Measurements from ENCODE around the gene NR2C2. TPM values are rescaled to one million over a fixed set of nuclear protein-coding genes. Genes with fewer than 3 reads are reported as not detected.

NR2C2 gene
- 18.0 TPM for polyA plus RNA-seq (2012; ENCODE audit: insufficient read length, low read depth)

GRCh38 chr3:14947100-14947885 is at the start of gene NR2C2:
Gene NR2C2, plus strand, starts transcription at chr3:14947583. Its CDS starts 56,332 bp downstream, at chr3:15003915.
- no peak for TF ChIP-seq REST (IDR thresholded peaks at IDR 0.05; ENCODE audit: insufficient read depth in 1 of 2, low read depth in 2 of 2, low read length in 2 of 2)
- peak; percentile 13 for TF ChIP-seq FOXP2 (optimal IDR thresholded peaks at IDR 0.05; ENCODE audit: borderline replicate concordance, extremely low read depth, extremely low read length, insufficient read depth)
- no peak for TF ChIP-seq TAF1 (IDR thresholded peaks at IDR 0.05; ENCODE audit: borderline replicate concordance, insufficient read depth, low read length)
- peak; percentile 53 for TF ChIP-seq POLR2AphosphoS5 (IDR thresholded peaks at IDR 0.05; ENCODE audit: low read depth, low read length)
- no peak for TF ChIP-seq SIN3A (IDR thresholded peaks at IDR 0.05; ENCODE audit: borderline replicate concordance, insufficient read depth, low read length)

- no peak for TF ChIP-seq POLR2AphosphoS5 (IDR thresholded peaks at IDR 0.05; ENCODE audit: low read depth, low read length)
- no peak for TF ChIP-seq FOXP2 (optimal IDR thresholded peaks at IDR 0.05; ENCODE audit: borderline replicate concordance, extremely low read depth, extremely low read length, insufficient read depth)
- TF ChIP-seq REST (IDR thresholded peaks at IDR 0.05; ENCODE audit: insufficient read depth in 1 of 2, low read depth in 2 of 2, low read length in 2 of 2): no peak
- TF ChIP-seq TAF1 (IDR thresholded peaks at IDR 0.05; ENCODE audit: borderline replicate concordance, insufficient read depth, low read length): no peak
- no peak for TF ChIP-seq SIN3A (IDR thresholded peaks at IDR 0.05; ENCODE audit: borderline replicate concordance, insufficient read depth, low read length)
Measured at GRCh38 chr3:14898929-14899328, 48.5 kb upstream of the NR2C2 start.

- TF ChIP-seq REST (IDR thresholded peaks at IDR 0.05; ENCODE audit: insufficient read depth in 1 of 2, low read depth in 2 of 2, low read length in 2 of 2) (no peak), TAF1 (IDR thresholded peaks at IDR 0.05; ENCODE audit: borderline replicate concordance, insufficient read depth, low read length) (no peak), FOXP2 (optimal IDR thresholded peaks at IDR 0.05; ENCODE audit: borderline replicate concordance, extremely low read depth, extremely low read length, insufficient read depth) (no peak), POLR2AphosphoS5 (IDR thresholded peaks at IDR 0.05; ENCODE audit: low read depth, low read length) (no peak), SIN3A (IDR thresholded peaks at IDR 0.05; ENCODE audit: borderline replicate concordance, insufficient read depth, low read length) (no peak)
Measured at GRCh38 chr3:14899993-14900618, 47.3 kb upstream of the NR2C2 start.

- TF ChIP-seq REST (IDR thresholded peaks at IDR 0.05; ENCODE audit: insufficient read depth in 1 of 2, low read depth in 2 of 2, low read length in 2 of 2) (no peak), TAF1 (IDR thresholded peaks at IDR 0.05; ENCODE audit: borderline replicate concordance, insufficient read depth, low read length) (no peak), POLR2AphosphoS5 (IDR thresholded peaks at IDR 0.05; ENCODE audit: low read depth, low read length) (no peak), FOXP2 (optimal IDR thresholded peaks at IDR 0.05; ENCODE audit: borderline replicate concordance, extremely low read depth, extremely low read length, insufficient read depth) (no peak), SIN3A (IDR thresholded peaks at IDR 0.05; ENCODE audit: borderline replicate concordance, insufficient read depth, low read length) (no peak)
Measured at GRCh38 chr3:14900881-14901873, 46.2 kb upstream of the NR2C2 start.
